HEK293 (cell line): ENCODE results near the gene VPS9D1.

ENCODE experiments used
- CTCF ChIA-PET: fragments of 350-600 bp; formaldehyde crosslinking; extraction: SDS; loops from one replicate; lab custom pipeline; 2021; ENCODE audit warnings: antibody characterized with exemption; lab: Yijun Ruan, JAX
- POLR2A ChIA-PET: fragments of 300-600 bp; formaldehyde crosslinking; extraction: SDS; loops from one replicate; lab custom pipeline; 2020; ENCODE audit warnings: antibody characterized with exemption, inconsistent platforms; lab: Yijun Ruan, JAX
- H3K27ac ChIP-seq: fragments of 200-500 bp; sonication (Bioruptor generic); 2 replicates; pipeline ENCODE4 v1.5.1; 2014; ENCODE audit warnings: low read depth, low read length, control low read depth, inconsistent platforms; ENCODE audit errors: extremely low read depth
- H3K36me3 ChIP-seq, 2 experiments: fragments of 200-500 bp in 1 of 2; sonication (Bioruptor generic) in 1 of 2; 1 replicate in 1 of 2; 2 replicates in 1 of 2; pipeline ENCODE4 v1.5.1; 2014 to 2017; ENCODE audit warnings: inconsistent platforms in 2 of 2, low read length in 2 of 2; ENCODE audit not compliant: control insufficient read depth in 2 of 2, insufficient read depth in 1 of 2
- H3K4me1 ChIP-seq: fragments of 200-500 bp; sonication (Bioruptor generic); 2 replicates; pipeline ENCODE4 v1.5.1; 2014; ENCODE audit warnings: mild to moderate bottlenecking, low read length, inconsistent platforms; ENCODE audit not compliant: control insufficient read depth, insufficient read depth
- H3K4me3 ChIP-seq: 2 replicates; pipeline ENCODE4 v1.5.1; 2011; ENCODE audit warnings: low read depth, mild to moderate bottlenecking, control low read depth, low read length, moderate library complexity
- H3K9me3 ChIP-seq: fragments of 200-500 bp; sonication (Bioruptor generic); 2 replicates; pipeline ENCODE4 v1.5.1; 2014; ENCODE audit warnings: low read depth, low read length, inconsistent platforms; ENCODE audit not compliant: control insufficient read depth, insufficient read depth
- ATF2 ChIP-seq: fragments of 450-650 bp; formaldehyde crosslinking; IDR thresholded peaks from 2 replicates; pipeline ENCODE4 v1.5.1; 2016; ENCODE audit warnings: missing biosample characterization, missing genetic modification characterization, low read depth
- GLI2 ChIP-seq: fragments of 450-650 bp; formaldehyde crosslinking; IDR thresholded peaks from 2 replicates; pipeline ENCODE4; 2017; ENCODE audit warnings: missing biosample characterization, missing genetic modification characterization, low read depth, borderline replicate concordance
- MYNN ChIP-seq: fragments of 450-650 bp; formaldehyde crosslinking; IDR thresholded peaks from 2 replicates; pipeline ENCODE4 v1.5.1; 2016; ENCODE audit warnings: missing biosample characterization, missing genetic modification characterization, borderline replicate concordance
- PRDM10 ChIP-seq: fragments of 450-650 bp; formaldehyde crosslinking; IDR thresholded peaks from 2 replicates; pipeline ENCODE4 v1.5.1; 2016; ENCODE audit warnings: missing biosample characterization, missing genetic modification characterization
- PRDM6 ChIP-seq: fragments of 450-650 bp; formaldehyde crosslinking; IDR thresholded peaks from 2 replicates; pipeline ENCODE4 v1.5.1; 2017; ENCODE audit warnings: missing biosample characterization, missing genetic modification characterization
- REPIN1 ChIP-seq: fragments of 450-650 bp; formaldehyde crosslinking; IDR thresholded peaks from 2 replicates; pipeline ENCODE4 v1.5.1; 2017; ENCODE audit warnings: missing biosample characterization, missing genetic modification characterization, low read depth
- SCRT2 ChIP-seq: fragments of 450-650 bp; formaldehyde crosslinking; IDR thresholded peaks from 2 replicates; pipeline ENCODE4 v1.5.1; 2016; ENCODE audit warnings: missing biosample characterization, missing genetic modification characterization
- SETDB1 ChIP-seq: IDR thresholded peaks from one replicate; pipeline ENCODE4 v1.6.1; 2017; ENCODE audit warnings: mild to moderate bottlenecking, low read length, moderate library complexity, mixed read lengths; ENCODE audit not compliant: insufficient read length
- TRIM28 ChIP-seq: IDR thresholded peaks from 2 replicates; pipeline ENCODE4 v1.6.1; 2011; ENCODE audit warnings: low read length, control low read depth, borderline replicate concordance
- TSHZ1 ChIP-seq: fragments of 450-650 bp; formaldehyde crosslinking; IDR thresholded peaks from 2 replicates; pipeline ENCODE4 v1.5.1; 2016; ENCODE audit warnings: missing biosample characterization, missing genetic modification characterization, borderline replicate concordance
- ZBTB21 ChIP-seq: fragments of 450-650 bp; formaldehyde crosslinking; IDR thresholded peaks from 2 replicates; pipeline ENCODE4 v1.5.1; 2017; ENCODE audit warnings: missing biosample characterization, missing genetic modification characterization
- ZNF223 ChIP-seq: fragments of 450-650 bp; formaldehyde crosslinking; IDR thresholded peaks from 2 replicates; pipeline ENCODE4 v1.5.1; 2016; ENCODE audit warnings: missing biosample characterization, missing genetic modification characterization
- ZNF23 ChIP-seq: fragments of 450-650 bp; formaldehyde crosslinking; IDR thresholded peaks from 2 replicates; pipeline ENCODE4 v1.5.1; 2016; ENCODE audit warnings: missing biosample characterization, missing genetic modification characterization, borderline replicate concordance
- ZNF280D ChIP-seq: fragments of 450-650 bp; formaldehyde crosslinking; IDR thresholded peaks from 2 replicates; pipeline ENCODE4 v1.5.1; 2016; ENCODE audit warnings: missing biosample characterization, missing genetic modification characterization
- ZNF292 ChIP-seq: fragments of 450-650 bp; formaldehyde crosslinking; IDR thresholded peaks from 2 replicates; pipeline ENCODE4 v1.5.1; 2016; ENCODE audit warnings: low read depth, missing biosample characterization, missing genetic modification characterization, borderline replicate concordance
- ZNF362 ChIP-seq: fragments of 450-650 bp; formaldehyde crosslinking; IDR thresholded peaks from 2 replicates; pipeline ENCODE4 v1.5.1; 2016; ENCODE audit warnings: missing biosample characterization, missing genetic modification characterization
- ZNF394 ChIP-seq: fragments of 450-650 bp; formaldehyde crosslinking; IDR thresholded peaks from 2 replicates; pipeline ENCODE4 v1.5.1; 2016; ENCODE audit warnings: missing biosample characterization, missing genetic modification characterization, mild to moderate bottlenecking, moderate library complexity, borderline replicate concordance
- ZNF510 ChIP-seq: fragments of 450-650 bp; formaldehyde crosslinking; IDR thresholded peaks from 2 replicates; pipeline ENCODE4 v1.5.1; 2018; ENCODE audit warnings: mild to moderate bottlenecking, missing genetic modification characterization, missing biosample characterization; ENCODE audit not compliant: insufficient replicate concordance
- ZNF629 ChIP-seq: fragments of 450-650 bp; formaldehyde crosslinking; IDR thresholded peaks from 2 replicates; pipeline ENCODE4 v1.5.1; 2017; ENCODE audit warnings: missing biosample characterization, missing genetic modification characterization
- ZNF658 ChIP-seq: fragments of 450-650 bp; formaldehyde crosslinking; IDR thresholded peaks from 2 replicates; pipeline ENCODE4; 2016; ENCODE audit warnings: missing biosample characterization, missing genetic modification characterization
- ZNF747 ChIP-seq: fragments of 450-650 bp; formaldehyde crosslinking; IDR thresholded peaks from 2 replicates; pipeline ENCODE4 v1.5.1; 2016; ENCODE audit warnings: missing biosample characterization, missing genetic modification characterization

The VPS9D1 gene

GRCh38 chr16:89678258-89678657 is 42.4 kb downstream of the VPS9D1 start (continued):
- TF ChIP-seq PRDM6 (tag by site-specific recombination) (no peak), ZNF629 (no peak), REPIN1 (tag by site-specific recombination) (no peak), SCRT2 (tag by site-specific recombination) (no peak), SETDB1 (peak; percentile 98), ZNF23 (tag by site-specific recombination) (no peak), ZNF510 (peak; percentile 25), ZNF747 (tag by site-specific recombination) (no peak), ZNF223 (tag by site-specific recombination) (no peak), ZNF362 (0 out of 2 replicates have a peak, but pooled peaks have one; percentile 24), TSHZ1 (no peak), ZNF280D (tag by site-specific recombination) (peak; percentile 92), ZBTB21 (tag by site-specific recombination) (no peak), ZNF658 (tag by site-specific recombination) (no peak), MYNN (tag by site-specific recombination) (no peak)

GRCh38 chr16:89672177-89672941 is 48.3 kb downstream of the VPS9D1 start:
- Histone ChIP-seq H3K27ac (no peak overlapping the region), H3K36me3 (peaks cover 0 to 2% of the 10 kb centered on the region in 2 experiments; a peak in 1 of 3 replicates), H3K4me3 (no peak overlapping the region), H3K9me3 (no peaks in the 10 kb centered on the region), H3K4me1 (no peaks in the 10 kb centered on the region)
- ChIA-PET CTCF (no interaction called here), POLR2A (no interaction called here)
- TF ChIP-seq ATF2 (tag by site-specific recombination) (no peak), GLI2 (tag by site-specific recombination) (no peak), ZNF394 (tag by site-specific recombination) (no peak), PRDM10 (tag by site-specific recombination) (no peak), TRIM28 (no peak), ZNF292 (no peak)
